Measurements from ENCODE around the gene PUS7L.
"Not testable (repeated sequence)": the region's sequence is repeated elsewhere in the genome, so short reads cannot be mapped to it uniquely, and the experiment has no call there.

Gene PUS7L, protein sequence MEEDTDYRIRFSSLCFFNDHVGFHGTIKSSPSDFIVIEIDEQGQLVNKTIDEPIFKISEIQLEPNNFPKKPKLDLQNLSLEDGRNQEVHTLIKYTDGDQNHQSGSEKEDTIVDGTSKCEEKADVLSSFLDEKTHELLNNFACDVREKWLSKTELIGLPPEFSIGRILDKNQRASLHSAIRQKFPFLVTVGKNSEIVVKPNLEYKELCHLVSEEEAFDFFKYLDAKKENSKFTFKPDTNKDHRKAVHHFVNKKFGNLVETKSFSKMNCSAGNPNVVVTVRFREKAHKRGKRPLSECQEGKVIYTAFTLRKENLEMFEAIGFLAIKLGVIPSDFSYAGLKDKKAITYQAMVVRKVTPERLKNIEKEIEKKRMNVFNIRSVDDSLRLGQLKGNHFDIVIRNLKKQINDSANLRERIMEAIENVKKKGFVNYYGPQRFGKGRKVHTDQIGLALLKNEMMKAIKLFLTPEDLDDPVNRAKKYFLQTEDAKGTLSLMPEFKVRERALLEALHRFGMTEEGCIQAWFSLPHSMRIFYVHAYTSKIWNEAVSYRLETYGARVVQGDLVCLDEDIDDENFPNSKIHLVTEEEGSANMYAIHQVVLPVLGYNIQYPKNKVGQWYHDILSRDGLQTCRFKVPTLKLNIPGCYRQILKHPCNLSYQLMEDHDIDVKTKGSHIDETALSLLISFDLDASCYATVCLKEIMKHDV

DNA sequence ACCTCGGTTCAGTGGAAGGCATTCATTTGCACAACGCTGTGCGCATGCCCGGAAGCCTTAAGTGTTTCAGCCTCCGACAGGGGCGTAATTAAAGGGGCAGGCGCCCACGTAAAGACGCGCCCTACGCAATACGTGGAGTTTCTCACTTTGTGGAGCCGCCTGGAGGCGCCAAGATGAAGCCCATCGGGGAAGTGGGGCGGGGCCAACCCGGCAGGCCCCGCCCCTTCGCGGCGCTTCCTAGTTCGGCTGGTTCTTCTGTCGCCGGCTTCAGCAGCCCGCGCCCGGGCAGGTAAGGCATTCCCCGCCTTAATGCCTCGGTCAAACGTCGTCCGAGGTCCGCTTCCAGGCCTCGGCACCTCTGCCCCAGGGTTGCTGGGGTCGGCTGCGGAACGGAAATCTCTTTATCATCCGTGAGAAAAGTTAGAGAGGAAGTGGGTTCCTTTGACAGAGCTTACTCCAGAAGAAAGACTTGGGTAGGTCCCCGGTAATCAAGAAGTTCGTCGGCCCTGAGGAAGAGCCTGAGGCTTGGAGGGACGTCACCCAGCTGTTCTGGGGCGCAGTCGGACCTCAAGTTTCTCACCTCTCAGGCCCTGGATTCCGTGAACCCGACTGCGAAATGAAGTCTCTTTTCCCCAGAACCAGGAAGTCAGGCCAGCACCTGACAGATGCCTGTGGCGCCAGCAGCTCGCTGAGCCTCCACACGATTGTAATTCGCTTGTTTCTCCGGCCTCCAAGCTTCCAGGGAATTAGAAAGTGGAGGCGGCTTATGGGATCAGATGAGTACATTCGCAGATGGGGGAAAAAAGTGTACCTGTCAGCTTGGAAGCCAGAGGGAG is at the start of gene PUS7L, which contains the start of gene IRAK4:
Gene PUS7L (minus strand): TSS at position 63 of the 836 bp plus-strand sequence. CDS start 3,545 bp downstream, outside the sequence.
Gene IRAK4 (plus strand): TSS at position 224 of the 836 bp plus-strand sequence. CDS start 9,161 bp downstream, outside the sequence.
- peak; percentile 86 for DNase-seq

GRCh38 chr12:43807386-43807785 is 48.8 kb upstream of the PUS7L start:
- DNase-seq, result no peak

- DNase-seq, result no peak
Observed at GRCh38 chr12:43806737-43807072, 48.1 kb upstream of the PUS7L start.

DNA sequence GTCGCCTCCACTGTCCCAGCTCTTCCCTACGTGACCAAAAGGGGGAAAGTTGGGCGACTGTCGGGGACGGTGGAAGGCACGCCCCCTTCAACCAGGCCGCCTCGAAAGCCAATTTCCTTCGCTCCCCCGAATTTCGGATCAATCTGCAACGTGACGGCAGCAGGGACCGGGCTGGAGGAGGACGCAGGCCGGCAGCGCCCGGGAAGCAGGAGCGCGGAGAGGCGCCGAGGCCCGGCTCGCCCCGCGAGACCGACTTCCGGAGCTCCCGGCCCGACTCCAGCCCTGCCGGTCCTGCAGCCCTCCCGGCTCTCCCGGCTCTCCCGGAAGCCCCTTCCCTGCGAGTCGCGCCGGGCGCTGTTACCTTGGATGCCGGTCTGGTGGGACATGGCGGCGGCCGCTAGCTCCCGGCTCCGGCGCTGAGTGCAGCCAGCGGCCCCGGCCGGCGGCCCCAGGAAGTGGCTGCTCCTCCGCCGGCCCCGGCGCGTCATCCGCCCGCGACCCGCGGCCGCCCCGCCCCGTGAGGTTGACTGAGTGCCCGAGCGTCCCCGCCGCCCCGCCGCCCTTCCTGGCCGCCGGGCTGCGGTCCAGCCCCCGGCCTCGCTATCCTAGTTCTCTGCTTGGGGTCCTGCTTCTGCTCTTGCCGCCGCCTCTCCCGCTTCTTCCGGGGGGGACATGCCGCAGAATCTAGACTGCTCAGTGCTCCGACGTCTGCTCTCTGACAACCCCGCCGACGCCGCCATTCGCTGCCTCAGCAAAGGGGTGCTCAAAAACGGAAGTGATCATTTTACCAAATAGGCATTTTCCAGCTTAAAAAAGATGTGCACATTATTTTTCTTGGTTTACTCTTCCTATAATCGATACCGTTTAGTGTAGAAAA is 47.5 kb upstream of the PUS7L start, which contains the start of gene TWF1:
Gene TWF1 (minus strand): TSS at position 458 of the 877 bp plus-strand sequence. CDS start 72 bp downstream, at position 386.
- DNase-seq, result peak; percentile 23

DNA sequence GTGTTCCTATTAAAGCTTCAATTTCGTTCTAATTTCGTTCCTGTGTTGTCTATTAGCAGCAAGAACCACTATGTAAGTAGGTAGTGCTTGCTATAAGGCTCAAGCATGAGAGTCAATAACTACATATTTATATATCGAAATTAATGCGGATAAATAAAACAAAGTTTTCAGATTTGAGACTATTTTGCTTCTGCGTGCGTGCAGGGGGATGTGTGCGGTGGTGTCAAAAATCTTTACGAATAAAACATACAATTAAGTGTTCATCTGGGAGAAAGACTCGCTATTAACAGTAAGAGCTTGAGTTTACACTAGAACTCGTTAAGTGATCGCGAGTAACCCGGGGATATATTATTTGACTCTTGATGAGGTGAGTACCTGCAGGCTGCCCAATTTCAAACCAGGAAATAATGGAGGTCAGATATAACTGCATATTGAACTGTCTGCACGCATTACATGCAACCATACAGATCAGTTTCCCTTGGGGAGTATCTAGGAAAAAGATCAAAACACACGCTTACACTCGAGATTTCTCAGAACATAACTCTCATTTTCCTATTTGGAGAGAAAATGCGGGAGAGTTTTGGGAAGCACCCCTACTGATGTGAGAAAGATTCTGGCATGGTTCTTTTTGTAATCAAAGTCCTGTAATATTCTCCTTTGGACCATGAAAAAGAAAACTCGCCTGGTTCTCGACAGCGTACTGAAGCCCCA is 46.7 kb upstream of the PUS7L start:
- no peak for DNase-seq

- DNase-seq, result no peak
Observed at GRCh38 chr12:43797561-43798217, 39.1 kb upstream of the PUS7L start.

DNA sequence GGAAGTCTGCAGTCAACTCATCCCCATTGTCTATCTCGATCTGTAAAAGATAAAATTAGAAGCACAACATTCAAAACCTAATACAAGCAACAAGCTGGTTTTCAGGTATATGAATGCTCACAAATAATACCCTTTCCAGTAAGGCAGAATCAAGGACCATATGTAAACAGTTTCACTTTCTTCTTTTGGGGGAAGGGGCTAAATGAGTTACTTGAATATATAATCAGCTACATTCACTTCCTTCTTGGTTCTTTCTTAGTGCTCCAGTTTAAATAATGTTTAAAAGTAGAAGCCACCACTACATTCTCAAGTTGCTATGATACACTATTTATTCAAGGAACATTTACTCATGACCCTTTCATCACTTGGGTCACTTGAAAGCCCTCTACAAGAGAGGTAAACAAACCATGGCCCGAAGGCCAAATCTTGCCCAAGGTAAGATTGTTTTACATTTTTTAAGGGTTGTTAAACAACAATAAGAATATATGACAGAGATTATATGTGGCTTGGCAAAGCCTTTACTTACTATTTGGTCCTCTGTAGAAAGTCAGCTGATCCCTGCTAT is 37.2 kb upstream of the PUS7L start:
- DNase-seq, result no peak

DNA sequence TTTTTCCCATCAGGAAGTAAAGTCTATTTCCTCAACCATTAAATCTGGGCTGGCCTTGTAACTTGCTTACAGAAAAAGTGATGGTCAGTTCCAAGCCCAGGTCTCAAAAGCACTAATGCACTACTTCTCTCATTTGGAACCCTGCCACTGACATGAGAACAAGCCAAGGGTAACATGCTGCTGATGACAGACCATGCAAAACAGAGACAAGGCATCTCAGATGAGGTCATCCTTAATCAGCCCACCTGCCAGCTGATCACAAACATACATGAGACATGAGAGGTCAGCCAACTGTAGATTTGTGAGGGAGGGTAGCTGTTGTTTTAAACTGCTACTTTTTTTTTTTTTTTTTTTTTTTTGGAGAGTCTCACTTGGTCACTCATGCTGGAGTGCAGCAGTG is 31.4 kb upstream of the PUS7L start:
- no peak for DNase-seq

DNA sequence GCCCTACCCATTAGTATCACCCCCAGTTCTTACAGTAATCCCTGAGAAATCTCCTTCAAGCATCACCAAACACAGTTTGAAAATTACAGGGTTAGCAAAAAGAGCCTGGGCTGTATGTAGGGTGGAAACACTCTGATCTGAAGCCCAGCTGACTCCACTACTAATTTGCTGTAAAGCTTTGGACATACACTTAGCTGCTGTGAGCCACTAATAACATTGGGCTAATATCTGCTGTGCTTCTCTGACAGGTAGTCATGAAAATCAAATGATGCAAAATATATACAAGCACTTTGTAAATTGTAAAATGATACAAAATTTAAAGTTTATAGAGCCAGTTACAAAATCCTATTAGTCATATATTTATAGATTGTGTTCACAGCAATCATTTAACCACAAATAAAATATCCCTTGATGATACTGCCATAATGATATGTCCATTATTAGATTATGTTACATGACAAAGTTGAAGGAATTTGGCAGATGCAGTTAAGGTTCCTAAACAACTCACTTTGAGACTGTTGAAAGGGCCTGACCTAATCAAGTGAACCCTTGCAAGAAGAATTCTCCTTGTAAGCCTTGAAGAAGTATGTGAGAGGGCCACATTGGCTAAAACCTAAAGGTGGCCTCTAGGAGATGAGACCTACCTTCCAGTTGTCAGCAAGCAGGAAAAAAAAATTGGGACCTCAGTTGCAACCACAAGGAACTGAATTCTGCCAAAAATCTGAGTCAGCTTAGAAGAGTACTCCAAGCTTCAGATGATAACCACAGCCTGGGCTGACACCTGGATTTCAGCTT is 28.5 kb upstream of the PUS7L start:
- no peak for DNase-seq

- no peak for DNase-seq
Observed at GRCh38 chr12:43776498-43776897, 17.9 kb upstream of the PUS7L start.

- no peak for DNase-seq
Observed at GRCh38 chr12:43766291-43766690, 7.7 kb upstream of the PUS7L start.

DNA sequence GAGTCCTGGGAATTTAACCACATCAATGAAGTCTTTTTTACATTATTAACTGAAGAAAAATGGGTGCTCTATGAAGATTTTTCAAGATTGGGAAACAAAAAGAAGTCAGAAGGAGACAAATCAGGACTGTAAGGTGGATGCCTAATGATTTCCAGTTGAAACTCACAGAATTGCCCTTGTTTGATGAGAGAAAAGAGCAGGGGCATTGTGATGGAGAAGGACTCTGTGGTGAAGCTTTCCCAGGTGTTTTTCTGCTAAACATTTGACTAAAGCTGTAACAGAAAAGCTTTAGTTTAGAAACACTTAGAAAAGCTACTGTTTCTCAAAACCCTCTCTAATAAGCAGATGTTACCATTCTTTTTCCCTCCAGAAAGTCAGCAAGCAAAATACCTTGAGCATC is 5.9 kb upstream of the PUS7L start:
- no peak for DNase-seq

- no peak for DNase-seq
Observed at GRCh38 chr12:43763769-43764168, 5.2 kb upstream of the PUS7L start.

- DNase-seq, result no peak
Observed at GRCh38 chr12:43762596-43762995, 4.0 kb upstream of the PUS7L start.

GRCh38 chr12:43761500-43761899 is 2.9 kb upstream of the PUS7L start:
- no peak for DNase-seq

DNA sequence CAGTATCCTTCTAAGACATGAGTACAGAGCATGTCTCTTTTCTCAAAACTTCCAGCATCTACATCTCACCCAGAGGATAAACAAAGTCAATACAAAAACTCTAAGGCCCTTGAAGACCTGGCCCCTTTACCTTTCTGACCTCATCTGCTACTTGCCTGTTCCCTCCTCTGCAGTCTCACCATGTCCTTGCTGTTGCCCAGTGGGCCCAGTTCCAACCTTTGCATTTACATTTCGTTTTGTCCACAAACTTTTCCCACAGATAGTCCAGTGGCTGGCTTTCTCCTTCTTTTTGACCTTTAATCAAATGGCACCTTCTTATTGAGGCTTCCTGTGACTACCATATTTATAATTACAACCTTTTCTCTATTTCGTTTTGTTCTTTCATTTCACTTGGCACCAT is 1.8 kb upstream of the PUS7L start:
- no peak for DNase-seq

GRCh38 chr12:43758247-43758727 is 303 bp downstream of the PUS7L start:
- DNase-seq, result peak; percentile 86

GRCh38 chr12:43754015-43754414 is 4.6 kb downstream of the PUS7L start:
- DNase-seq, result no peak

GRCh38 chr12:43751360-43751759 is 7.2 kb downstream of the PUS7L start:
- not testable (repeated sequence) for DNase-seq

DNA sequence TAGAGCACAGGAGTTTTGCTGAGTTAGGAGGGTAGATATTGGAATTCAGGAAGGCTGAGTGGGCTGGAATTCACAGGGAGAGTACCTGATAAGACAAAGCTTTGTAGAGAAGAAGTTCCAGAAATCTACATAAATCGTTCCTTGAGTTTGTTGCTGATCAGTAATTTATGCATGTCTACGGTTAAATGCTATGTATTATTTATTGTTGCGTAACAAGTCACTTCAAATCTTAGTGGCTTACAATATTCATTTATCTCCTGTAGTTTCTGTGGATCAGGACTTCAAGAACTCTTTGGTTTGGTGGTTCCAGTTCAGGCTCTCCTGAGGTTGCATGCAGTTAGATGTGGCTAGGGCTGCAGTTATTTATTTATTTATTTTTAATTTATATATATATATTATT is 7.8 kb downstream of the PUS7L start:
- no peak for DNase-seq
